BE2C (cell line): ENCODE results near the gene MT1E.

Experiments
- DNase-seq: peaks from one replicate; pipeline ENCODE4 v3.0.0-alpha.2; 2020
- H3K27me3 ChIP-seq: fragments of 250-450 bp; sonication (Bioruptor Pico); 2 replicates; pipeline ENCODE4 v1.5.1; 2020; ENCODE audit warnings: mild to moderate bottlenecking
- H3K36me3 ChIP-seq: fragments of 250-450 bp; sonication (Bioruptor Pico); 2 replicates; pipeline ENCODE4 v1.5.1; 2020; ENCODE audit warnings: mild to moderate bottlenecking
- H3K4me1 ChIP-seq: fragments of 250-450 bp; sonication (Bioruptor Pico); 2 replicates; pipeline ENCODE4 v1.5.1; 2020
- H3K4me3 ChIP-seq: 2 replicates; pipeline ENCODE4 v1.5.1; 2011; ENCODE audit warnings: low read depth, low read length
- H3K9me3 ChIP-seq: fragments of 250-450 bp; sonication (Bioruptor Pico); 2 replicates; pipeline ENCODE4 v1.5.1; 2020
- CTCF ChIP-seq: IDR thresholded peaks from 2 replicates; pipeline ENCODE4 v1.5.1; 2012; ENCODE audit warnings: mild to moderate bottlenecking, low read depth, low read length

MT1E gene

GRCh38 chr16:56606071-56606475 is 19.5 kb upstream of the MT1E start:
- DNase-seq, result no peak
- Histone ChIP-seq H3K27me3 (no peaks in the 10 kb centered on the region), H3K36me3 (no peaks in the 10 kb centered on the region), H3K9me3 (no peaks in the 10 kb centered on the region), H3K4me3 (no peak overlapping the region), H3K4me1 (peaks cover 3% of the 10 kb centered on the region; the same call in 1 of the 2 replicates)
- no peak for TF ChIP-seq CTCF

- H3K27me3 ChIP-seq, result no peaks in the 10 kb centered on the region
- no peak overlapping the region for H3K4me3 ChIP-seq
- peaks cover 3% of the 10 kb centered on the region; the same call in 1 of the 2 replicates for H3K4me1 ChIP-seq
- no peaks in the 10 kb centered on the region for H3K36me3 ChIP-seq
- DNase-seq, result no peak
- no peak for TF ChIP-seq CTCF
- no peaks in the 10 kb centered on the region for H3K9me3 ChIP-seq
These were observed 19.0 kb upstream of the MT1E start for GRCh38 chr16:56606476-56607108.

GRCh38 chr16:56607109-56607618 is 18.4 kb upstream of the MT1E start:
- DNase-seq, result no peak
- Histone ChIP-seq H3K36me3 (no peaks in the 10 kb centered on the region), H3K4me3 (no peak overlapping the region), H3K27me3 (no peaks in the 10 kb centered on the region), H3K4me1 (peaks cover 3% of the 10 kb centered on the region; the same call in 1 of the 2 replicates), H3K9me3 (no peaks in the 10 kb centered on the region)
- TF ChIP-seq CTCF, result no peak

- no peak for TF ChIP-seq CTCF
- H3K36me3 ChIP-seq, result no peaks in the 10 kb centered on the region
- DNase-seq, result no peak
- peaks cover 3% of the 10 kb centered on the region; the same call in 1 of the 2 replicates for H3K4me1 ChIP-seq
- no peak overlapping the region for H3K4me3 ChIP-seq
- no peaks in the 10 kb centered on the region for H3K9me3 ChIP-seq
- H3K27me3 ChIP-seq, result no peaks in the 10 kb centered on the region
These were observed 17.9 kb upstream of the MT1E start for GRCh38 chr16:56607675-56608042.

GRCh38 chr16:56608043-56608875 is 17.3 kb upstream of the MT1E start, which contains the start of gene MT2A:
MT2A (plus strand) TSS chr16:56608584; CDS start chr16:56608656, 72 bp downstream.
- Histone ChIP-seq H3K4me1 (peaks cover 3% of the 10 kb centered on the region; the same call in 1 of the 2 replicates), H3K4me3 (peak within 1 kb of the TSS; percentile 63), H3K27me3 (no peaks in the 10 kb centered on the region), H3K36me3 (no peaks in the 10 kb centered on the region), H3K9me3 (no peaks in the 10 kb centered on the region)
- peak; percentile 96 for DNase-seq
- no peak for TF ChIP-seq CTCF
